ENCODE results near the gene PGF. TPM values are rescaled to one million over a fixed set of nuclear protein-coding genes. Genes with fewer than 3 reads are reported as not detected.

Gene PGF
- total RNA-seq, 1 donor from 2014 or later = 44.8 TPM

DNA sequence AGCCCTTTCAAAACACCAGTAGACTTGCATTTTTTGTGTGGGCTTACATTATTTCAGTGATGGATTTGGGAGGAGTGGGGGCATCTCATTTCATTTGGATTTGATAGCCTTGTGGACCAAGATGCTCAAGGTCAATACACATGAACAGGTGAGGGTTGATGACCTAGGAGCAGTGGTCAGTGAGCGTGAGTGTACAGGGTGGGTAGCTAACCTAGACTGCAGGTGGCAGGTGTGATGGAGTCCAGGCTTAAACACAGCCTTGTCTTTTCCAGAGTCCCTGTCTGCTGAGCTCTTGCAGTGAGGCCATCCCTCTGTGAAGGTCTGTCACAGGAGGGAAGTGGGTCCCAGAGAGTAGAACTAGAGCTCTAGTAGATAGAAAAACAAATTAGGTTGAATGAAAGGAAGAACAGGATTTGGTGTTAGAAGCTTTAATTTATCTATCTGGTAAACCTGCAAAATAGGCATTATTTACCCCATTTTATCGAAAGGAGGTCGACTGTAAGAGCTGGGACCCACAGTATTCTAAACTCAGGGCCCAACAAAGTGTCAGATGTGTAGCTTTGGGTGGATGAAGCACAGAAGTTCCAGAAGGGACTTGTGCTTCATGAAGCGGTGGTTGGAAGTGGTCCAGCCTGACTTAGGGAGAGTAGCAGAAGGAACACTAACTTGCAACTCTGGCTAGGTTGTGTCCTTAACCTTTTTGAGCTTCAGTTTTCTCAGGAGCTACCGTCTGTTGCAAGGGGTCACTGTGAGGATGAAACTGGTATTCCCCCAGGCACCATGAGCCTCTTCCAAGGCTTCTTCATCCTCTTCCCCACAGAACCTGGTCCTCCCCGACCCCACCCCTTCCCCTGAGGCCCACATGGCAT, 50.5 kb downstream of the PGF start:
- DNase-seq (ENCODE audit: low read depth in 2 of 2) = no peak

DNA sequence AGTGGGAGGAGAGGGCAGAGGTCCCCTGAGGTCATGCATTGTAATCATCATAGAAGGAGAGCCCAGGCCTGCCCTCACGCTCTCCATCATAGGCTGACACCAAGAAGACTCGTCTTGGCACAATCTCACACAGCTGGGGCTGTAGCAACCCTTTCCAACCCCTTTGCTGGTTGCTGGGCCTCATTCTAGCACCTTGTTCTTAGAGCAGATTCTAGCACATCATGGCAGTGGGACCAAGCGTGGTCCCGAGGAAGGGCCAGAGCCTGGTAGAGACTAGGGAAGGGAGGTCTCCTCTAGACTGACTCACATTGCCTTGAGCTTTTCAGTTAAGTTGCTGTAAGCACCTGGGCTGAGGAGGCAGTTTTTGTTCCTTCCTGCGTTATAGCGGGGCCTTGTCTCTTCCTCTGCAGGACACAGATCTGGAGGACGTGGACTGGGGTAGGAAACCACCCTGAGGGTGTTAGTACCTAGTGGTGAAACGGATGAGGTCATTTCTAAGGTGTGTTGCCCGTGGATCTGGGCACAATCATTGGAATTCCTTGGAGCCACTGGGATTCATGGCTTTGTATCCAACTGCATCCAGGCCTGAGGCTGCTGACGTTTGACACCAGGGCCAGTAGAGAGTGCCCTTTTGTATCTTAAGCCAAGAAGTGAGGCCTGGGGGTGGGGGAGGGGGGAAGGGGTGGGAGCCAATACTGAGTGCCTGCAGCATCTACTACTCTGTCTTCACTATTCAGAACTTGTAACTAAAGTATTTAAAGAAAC, 52.3 kb downstream of the PGF start:
- no peak for DNase-seq (ENCODE audit: low read depth in 2 of 2)

DNA sequence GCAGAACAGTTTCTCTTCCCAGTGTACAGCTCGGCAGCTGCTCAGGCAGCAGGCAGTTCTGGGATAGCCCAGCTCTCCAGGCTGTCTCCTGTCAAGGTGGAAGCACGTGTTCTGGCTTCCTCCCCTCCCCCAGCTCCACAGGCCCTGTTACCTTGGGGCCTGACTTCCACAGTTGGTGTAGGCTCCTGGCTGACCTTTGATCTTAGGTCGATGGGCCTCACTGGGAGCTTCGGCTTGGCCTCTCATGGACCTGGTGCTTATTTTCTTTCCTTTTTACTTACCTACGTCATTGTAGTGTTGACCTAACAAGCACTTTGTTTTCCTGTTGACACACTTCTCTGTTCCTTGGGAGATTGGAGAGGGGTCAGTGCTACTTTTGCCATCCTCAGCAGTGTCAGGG, 56.7 kb downstream of the PGF start:
- DNase-seq (ENCODE audit: low read depth in 2 of 2) = no peak

DNA sequence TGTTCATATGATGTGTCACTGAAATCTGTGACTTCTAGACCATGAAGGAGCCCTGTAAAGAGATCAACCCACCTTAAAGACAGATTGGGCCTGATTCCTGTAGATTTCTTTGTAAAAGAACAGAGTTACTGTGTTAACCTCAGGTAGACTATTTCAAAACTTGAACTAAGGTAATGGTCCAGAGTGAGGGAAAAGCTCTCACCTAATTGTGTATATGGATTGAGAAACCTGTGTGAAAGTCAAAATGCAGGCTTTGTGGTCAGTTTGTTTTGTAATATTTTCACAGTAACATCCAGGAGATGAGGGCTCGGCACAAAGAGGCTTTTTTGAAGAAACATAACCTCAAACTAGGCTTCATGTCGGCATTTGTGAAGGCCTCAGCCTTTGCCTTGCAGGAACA, 57.3 kb downstream of the PGF start:
- no peak for DNase-seq (ENCODE audit: low read depth in 2 of 2)

DNA sequence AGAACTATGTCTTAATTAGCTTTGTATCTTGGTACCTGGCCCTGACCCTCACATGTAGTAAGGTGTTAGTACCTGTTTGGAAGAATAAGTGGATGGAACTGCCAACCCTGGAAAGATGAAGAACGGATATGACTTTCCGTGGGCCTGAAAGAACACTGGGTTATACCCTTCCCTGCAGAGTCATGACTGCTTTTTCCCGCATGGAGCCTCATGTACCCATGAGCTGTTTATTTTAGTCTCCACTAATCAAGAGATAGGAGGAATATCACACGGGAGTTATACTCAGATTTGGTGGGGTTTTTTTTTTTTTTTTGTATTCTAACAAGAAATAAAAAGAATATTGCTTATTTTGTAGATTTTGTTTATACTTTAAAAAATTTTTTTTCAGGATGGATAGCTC, 57.8 kb downstream of the PGF start:
- DNase-seq (ENCODE audit: low read depth in 2 of 2) = no peak

DNA sequence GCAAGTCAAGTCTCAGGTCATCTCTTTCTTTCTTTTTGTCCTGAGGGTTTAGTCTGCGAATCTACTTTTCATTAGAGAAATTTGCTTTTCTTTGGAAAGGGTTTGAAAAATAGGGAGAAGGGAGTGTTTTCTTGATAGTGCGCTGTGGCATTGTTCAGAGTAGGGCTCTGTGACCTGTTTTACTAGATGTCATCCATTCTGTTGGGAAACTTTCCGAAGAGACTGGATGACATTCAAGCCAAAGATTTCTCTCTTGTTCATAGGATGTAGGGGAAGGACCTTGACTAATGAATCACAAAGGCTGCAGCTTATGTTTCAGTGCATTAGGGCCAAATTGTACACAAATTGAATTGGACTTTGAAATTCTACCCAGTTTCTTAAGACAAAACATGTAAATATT, 59.0 kb downstream of the PGF start:
- DNase-seq (ENCODE audit: low read depth in 2 of 2) = no peak

DNA sequence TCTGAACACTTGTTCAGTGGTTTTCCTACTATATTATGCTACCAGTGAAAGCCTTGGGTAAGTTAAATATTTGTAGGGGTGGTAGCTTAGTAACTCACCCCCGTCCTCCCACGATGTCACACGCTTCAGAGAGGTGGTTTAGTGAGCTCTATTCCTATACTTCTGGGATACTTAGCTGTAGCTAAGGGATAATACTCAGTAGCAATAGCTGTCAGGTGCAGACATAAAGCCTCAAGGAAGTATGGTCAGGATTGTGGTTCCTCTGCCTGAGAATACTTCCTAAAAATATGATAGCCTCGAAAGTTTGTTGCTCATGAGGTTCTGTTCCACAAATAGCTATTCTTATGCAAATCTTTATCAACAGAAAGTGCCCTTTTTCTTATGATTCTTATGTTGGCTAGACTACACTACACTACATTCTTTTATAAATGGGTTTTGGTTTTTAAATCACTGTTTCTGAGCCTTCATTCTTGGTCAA, 61.7 kb downstream of the PGF start:
- DNase-seq (ENCODE audit: low read depth in 2 of 2) = no peak

DNA sequence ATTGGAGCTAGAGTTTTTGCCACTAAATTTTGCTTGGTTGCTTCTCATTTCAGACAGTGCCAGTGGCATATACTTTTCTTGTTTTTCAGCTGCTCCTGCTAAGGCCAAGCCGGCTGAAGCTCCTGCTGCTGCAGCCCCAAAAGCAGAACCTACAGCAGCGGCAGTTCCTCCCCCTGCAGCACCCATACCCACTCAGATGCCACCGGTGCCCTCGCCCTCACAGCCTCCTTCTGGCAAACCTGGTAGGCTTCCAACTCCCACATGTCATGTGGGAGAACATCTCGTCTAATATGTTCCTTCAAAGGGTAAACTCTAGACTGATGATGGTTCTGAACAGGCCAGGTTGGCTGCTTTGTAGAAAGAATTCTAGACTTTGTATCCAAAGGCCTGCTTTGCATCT, 62.7 kb downstream of the PGF start:
- no peak for DNase-seq (ENCODE audit: low read depth in 2 of 2)

DNA sequence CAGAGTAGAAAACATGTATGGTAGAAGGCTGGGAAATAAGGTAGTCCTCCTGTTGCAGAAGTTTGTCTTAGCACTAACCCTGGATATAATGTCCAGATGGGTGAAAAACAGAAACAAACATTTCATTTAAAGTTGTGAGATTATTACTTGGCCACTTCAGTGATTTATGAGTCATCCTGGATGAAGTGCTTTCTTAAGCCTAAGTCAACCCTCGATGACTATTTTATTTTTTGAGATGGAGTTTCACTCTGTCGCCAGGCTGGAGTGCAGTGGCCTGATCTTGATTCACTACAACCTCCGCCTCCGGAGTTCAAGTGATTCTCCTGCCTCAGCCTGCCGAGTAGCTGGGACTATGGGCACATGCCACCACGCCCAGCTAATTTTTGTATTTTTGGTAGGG, 63.5 kb downstream of the PGF start:
- no peak for DNase-seq (ENCODE audit: low read depth in 2 of 2)

Other genes starting within 250 kb of the PGF start
- 21.8 and 26.6 TPM in 2 replicates for gene AREL1, start 242.5 kb downstream of the PGF start, total RNA-seq
- gene FCF1, start 242.5 kb downstream of the PGF start, total RNA-seq = 14.4 and 15.7 TPM in 2 replicates
- 14.5 and 21.0 TPM in 2 replicates for gene YLPM1, start 192.3 kb downstream of the PGF start, total RNA-seq
- not detected in 2 replicates for gene PROX2, start 79.5 kb downstream of the PGF start, total RNA-seq
- 41.5 and 49.9 TPM in 2 replicates for gene DLST, start 73.7 kb downstream of the PGF start, total RNA-seq
- gene RPS6KL1, start 32.3 kb downstream of the PGF start, total RNA-seq = 5.6 and 6.6 TPM in 2 replicates
- gene EIF2B2, start 47.3 kb upstream of the PGF start, total RNA-seq = 37.2 and 70.8 TPM in 2 replicates
- gene MLH3, start 95.9 kb upstream of the PGF start, total RNA-seq = 9.6 and 13.1 TPM in 2 replicates
- gene ACYP1, start 108.4 kb upstream of the PGF start, total RNA-seq = 3.3 and 7.4 TPM in 2 replicates
- gene ZC2HC1C, start 114.0 kb upstream of the PGF start, total RNA-seq = 0.38 and 0.51 TPM in 2 replicates
- gene NEK9, start 171.5 kb upstream of the PGF start, total RNA-seq = 29.5 TPM in 2 replicates
- 215 and 263 TPM in 2 replicates for gene TMED10, start 221.0 kb upstream of the PGF start, total RNA-seq